Activated CD4-positive, alpha-beta T cell treated with anti-CD3 and anti-CD28 coated beads for 1 hour (primary cell): ENCODE measurements around the gene ADAMTS9.

ENCODE experiments used
- DNase-seq: peaks from one replicate; pipeline ENCODE4 v3.0.0-alpha.2; 2020

The ADAMTS9 gene

GRCh38 chr3:64616953-64617352, 70.8 kb downstream of the ADAMTS9 start:
- no peak for DNase-seq

- no peak for DNase-seq
Measured at GRCh38 chr3:64612916-64613526, 74.8 kb downstream of the ADAMTS9 start.

- DNase-seq = no peak
Measured at GRCh38 chr3:64612082-64612860, 75.5 kb downstream of the ADAMTS9 start.

- no peak for DNase-seq
Measured at GRCh38 chr3:64608741-64609140, 79.1 kb downstream of the ADAMTS9 start.

GRCh38 chr3:64607032-64607551, 80.7 kb downstream of the ADAMTS9 start:
- no peak for DNase-seq

GRCh38 chr3:64604313-64604712, 83.5 kb downstream of the ADAMTS9 start:
- DNase-seq = no peak

GRCh38 chr3:64601824-64602223, 86.0 kb downstream of the ADAMTS9 start:
- DNase-seq = no peak

GRCh38 chr3:64600246-64600950, 87.4 kb downstream of the ADAMTS9 start:
- DNase-seq = no peak

GRCh38 chr3:64599651-64600050, 88.1 kb downstream of the ADAMTS9 start:
- no peak for DNase-seq

- DNase-seq = no peak
Measured at GRCh38 chr3:64595253-64595694, 92.5 kb downstream of the ADAMTS9 start.

GRCh38 chr3:64594134-64594533, 93.7 kb downstream of the ADAMTS9 start:
- DNase-seq = no peak

- no peak for DNase-seq
Measured at GRCh38 chr3:64593350-64593749, 94.5 kb downstream of the ADAMTS9 start.

GRCh38 chr3:64591615-64592014, 96.2 kb downstream of the ADAMTS9 start:
- DNase-seq = no peak

- DNase-seq = no peak
Measured at GRCh38 chr3:64588380-64588779, 99.4 kb downstream of the ADAMTS9 start.

GRCh38 chr3:64586952-64587351, 100.8 kb downstream of the ADAMTS9 start:
- DNase-seq = no peak

GRCh38 chr3:64584179-64584578, 103.6 kb downstream of the ADAMTS9 start:
- DNase-seq = no peak

- no peak for DNase-seq
Measured at GRCh38 chr3:64578797-64579196, 109.0 kb downstream of the ADAMTS9 start.

- DNase-seq = no peak
Measured at GRCh38 chr3:64578062-64578770, 109.6 kb downstream of the ADAMTS9 start.

- no peak for DNase-seq
Measured at GRCh38 chr3:64576211-64576775, 111.5 kb downstream of the ADAMTS9 start.

GRCh38 chr3:64575211-64575844, 112.5 kb downstream of the ADAMTS9 start:
- no peak for DNase-seq

GRCh38 chr3:64574194-64574593, 113.6 kb downstream of the ADAMTS9 start:
- no peak for DNase-seq

GRCh38 chr3:64571982-64572381, 115.8 kb downstream of the ADAMTS9 start:
- no peak for DNase-seq
